CD1c-positive myeloid dendritic cell (primary cell): ENCODE results near the gene NUDT1.

Source experiments
- DNase-seq: peaks from one replicate; pipeline ENCODE4 v3.0.0-alpha.2; 2016; ENCODE audit errors: extremely low spot score

Gene NUDT1

DNA sequence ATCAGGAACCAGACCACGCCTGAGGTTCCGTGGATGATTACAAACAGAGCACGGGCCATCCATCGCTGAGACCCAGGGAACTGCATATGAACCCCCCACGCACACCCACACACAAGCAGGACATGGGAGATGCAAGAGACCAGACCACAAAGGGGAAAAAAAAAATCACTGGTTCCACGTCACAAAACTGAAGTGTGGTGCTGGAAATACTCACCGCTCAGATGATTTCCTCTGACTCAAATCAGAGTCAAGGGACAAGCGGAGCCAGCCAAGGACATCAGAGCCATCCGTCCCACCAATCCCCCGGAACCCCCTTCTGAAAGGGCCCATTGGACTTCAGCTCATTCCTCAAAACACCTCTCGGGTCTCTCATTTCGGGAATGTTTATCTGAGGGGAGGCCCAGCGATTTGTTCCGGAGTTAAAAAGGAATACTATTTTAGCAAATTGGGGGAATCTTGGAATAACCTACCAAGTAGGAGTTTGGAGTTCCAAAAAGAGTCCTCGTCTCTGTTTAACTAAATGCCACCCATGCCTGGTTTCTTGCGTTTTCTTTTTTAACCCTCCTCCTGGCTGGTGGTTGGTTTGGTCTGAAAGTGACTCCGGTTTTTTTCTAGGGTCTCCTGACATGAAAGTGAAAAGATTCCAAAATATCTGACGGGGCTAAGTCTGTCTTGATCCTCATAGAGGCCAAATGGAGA is 57.3 kb downstream of the NUDT1 start:
- DNase-seq: peak; percentile 97

DNA sequence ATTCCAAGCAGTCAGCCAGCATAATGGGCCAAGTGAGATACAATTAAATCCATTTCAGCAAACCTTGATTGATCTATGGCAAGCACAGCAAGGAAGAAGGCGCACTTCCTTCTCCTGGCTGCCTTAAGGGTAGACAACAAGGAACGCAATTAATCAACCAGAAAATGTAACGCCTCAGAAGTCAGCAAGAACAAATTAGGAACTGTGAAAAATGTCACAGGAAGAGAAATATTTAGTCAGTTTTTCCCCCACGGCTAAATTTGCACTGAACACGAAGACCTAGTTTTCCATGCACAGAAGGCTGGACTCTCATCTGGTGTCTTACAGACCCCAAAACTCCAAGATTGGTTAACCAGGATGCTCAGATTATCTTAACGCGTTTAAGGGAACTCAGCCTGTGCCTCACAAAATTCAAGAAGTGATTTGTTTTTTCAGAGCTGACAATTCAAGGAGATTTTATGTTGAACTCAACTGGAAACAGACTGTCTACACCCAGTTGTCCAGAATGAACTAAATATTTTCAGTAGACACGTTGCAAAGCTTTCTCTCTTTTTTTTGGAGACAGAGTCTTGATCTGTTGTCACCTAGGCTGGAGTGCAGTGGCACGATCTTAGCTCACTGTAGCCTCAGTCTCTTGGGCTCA is 58.0 kb downstream of the NUDT1 start:
- peak; percentile 89 for DNase-seq
